ENCODE results near the gene GNB3. TPM values are rescaled to one million over a fixed set of nuclear protein-coding genes. Genes with fewer than 3 reads are reported as not detected.

Gene GNB3
- total and polyA plus RNA-seq, 9 of the 15 experiments (the other 6 are each of a cell fraction or from before 2014, with no cell fraction given): 1.4 to 5.8 (median 2.0) TPM

- TF ChIP-seq, protein P1, sequence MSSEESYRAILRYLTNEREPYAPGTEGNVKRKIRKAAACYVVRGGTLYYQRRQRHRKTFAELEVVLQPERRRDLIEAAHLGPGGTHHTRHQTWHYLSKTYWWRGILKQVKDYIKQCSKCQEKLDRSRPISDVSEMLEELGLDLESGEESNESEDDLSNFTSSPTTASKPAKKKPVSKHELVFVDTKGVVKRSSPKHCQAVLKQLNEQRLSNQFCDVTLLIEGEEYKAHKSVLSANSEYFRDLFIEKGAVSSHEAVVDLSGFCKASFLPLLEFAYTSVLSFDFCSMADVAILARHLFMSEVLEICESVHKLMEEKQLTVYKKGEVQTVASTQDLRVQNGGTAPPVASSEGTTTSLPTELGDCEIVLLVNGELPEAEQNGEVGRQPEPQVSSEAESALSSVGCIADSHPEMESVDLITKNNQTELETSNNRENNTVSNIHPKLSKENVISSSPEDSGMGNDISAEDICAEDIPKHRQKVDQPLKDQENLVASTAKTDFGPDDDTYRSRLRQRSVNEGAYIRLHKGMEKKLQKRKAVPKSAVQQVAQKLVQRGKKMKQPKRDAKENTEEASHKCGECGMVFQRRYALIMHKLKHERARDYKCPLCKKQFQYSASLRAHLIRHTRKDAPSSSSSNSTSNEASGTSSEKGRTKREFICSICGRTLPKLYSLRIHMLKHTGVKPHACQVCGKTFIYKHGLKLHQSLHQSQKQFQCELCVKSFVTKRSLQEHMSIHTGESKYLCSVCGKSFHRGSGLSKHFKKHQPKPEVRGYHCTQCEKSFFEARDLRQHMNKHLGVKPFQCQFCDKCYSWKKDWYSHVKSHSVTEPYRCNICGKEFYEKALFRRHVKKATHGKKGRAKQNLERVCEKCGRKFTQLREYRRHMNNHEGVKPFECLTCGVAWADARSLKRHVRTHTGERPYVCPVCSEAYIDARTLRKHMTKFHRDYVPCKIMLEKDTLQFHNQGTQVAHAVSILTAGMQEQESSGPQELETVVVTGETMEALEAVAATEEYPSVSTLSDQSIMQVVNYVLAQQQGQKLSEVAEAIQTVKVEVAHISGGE (CRISPR knock-in tag; IDR thresholded peaks at IDR 0.05): 0 out of 6 replicates have a peak, but pooled peaks of 1 of the 3 experiments have one; percentile 29
- TF ChIP-seq E2F6 (IDR thresholded peaks at IDR 0.05; ENCODE audit: borderline replicate concordance in 1 of 2, extremely low read depth in 1 of 2, insufficient read depth in 1 of 2, insufficient read length in 1 of 2, low read depth in 1 of 2, low read length in 1 of 2, poor library complexity in 1 of 2, severe bottlenecking in 1 of 2): peak; percentile 82 to 90
- TF ChIP-seq FOXA3 (CRISPR knock-in tag; conservative IDR thresholded peaks at IDR 0.05 in 1 of 2, IDR thresholded peaks at IDR 0.05 in 1 of 2): no peak
- no peak for TF ChIP-seq TFAM (CRISPR knock-in tag; conservative IDR thresholded peaks at IDR 0.05)
- TF ChIP-seq SRSF9 (IDR thresholded peaks at IDR 0.05; ENCODE audit: borderline replicate concordance, low read depth, low read length): no peak
- no peak for TF ChIP-seq MLX (CRISPR knock-in tag; conservative IDR thresholded peaks at IDR 0.05)
- TF ChIP-seq ZFPM2 (CRISPR knock-in tag; IDR thresholded peaks at IDR 0.05): no peak
- TF ChIP-seq CXXC5 (CRISPR knock-in tag; IDR thresholded peaks at IDR 0.05): peak; percentile 67
- no peak for TF ChIP-seq ILF3 (IDR thresholded peaks at IDR 0.05; ENCODE audit: borderline replicate concordance)
- TF ChIP-seq SAFB (IDR thresholded peaks at IDR 0.05; ENCODE audit: borderline replicate concordance, low read depth, low read length): no peak
- no peak for TF ChIP-seq SAFB2 (IDR thresholded peaks at IDR 0.05; ENCODE audit: borderline replicate concordance, low read depth, low read length, severe bottlenecking)
- TF ChIP-seq NFE2L1 (tag; IDR thresholded peaks at IDR 0.05; ENCODE audit: borderline replicate concordance, low read depth): no peak
- no peak for TF ChIP-seq RFX1 (IDR thresholded peaks at IDR 0.05)
- no peak for TF ChIP-seq ZFP36 (IDR thresholded peaks at IDR 0.05; ENCODE audit: low read depth, low read length, partially characterized antibody)
- no peak for TF ChIP-seq HDAC3 (IDR thresholded peaks at IDR 0.05; ENCODE audit: borderline replicate concordance, partially characterized antibody)
- no peak for TF ChIP-seq NUFIP1 (IDR thresholded peaks at IDR 0.05; ENCODE audit: partially characterized antibody)
- TF ChIP-seq SMAD3 (CRISPR knock-in tag; conservative IDR thresholded peaks at IDR 0.05): no peak
- TF ChIP-seq CTBP1 (IDR thresholded peaks at IDR 0.05; ENCODE audit: borderline replicate concordance): peak; percentile 28; the same call in 1 of the 2 replicates
- no peak for TF ChIP-seq STAT5B (CRISPR knock-in tag; IDR thresholded peaks at IDR 0.05)
- no peak for TF ChIP-seq TOE1 (IDR thresholded peaks at IDR 0.05; ENCODE audit: borderline replicate concordance)
- no peak for TF ChIP-seq TOE1 (CRISPR knock-in tag; IDR thresholded peaks at IDR 0.05; ENCODE audit: borderline replicate concordance, low read depth)
Observed at GRCh38 chr12:6867413-6868210, 26.9 kb downstream of the GNB3 start, which contains the start of gene TPI1 (continued).

All from K562 (cell line).